HepG2 (cell line): ENCODE data around the gene NELFCD. TPM values are rescaled to one million over a fixed set of nuclear protein-coding genes. Genes with fewer than 3 reads are reported as not detected.

ENCODE experiments used
- AKAP8 ChIP-seq: sonication (generic); formaldehyde crosslinking; IDR thresholded peaks from 2 replicates; pipeline ENCODE4 v1.5.1; 2020; ENCODE audit warnings: mild to moderate bottlenecking, missing genetic modification reagents
- AKNA ChIP-seq: sonication (generic); formaldehyde crosslinking; IDR thresholded peaks from 2 replicates; pipeline ENCODE4 v1.4.0; 2020; ENCODE audit warnings: missing genetic modification reagents, borderline replicate concordance
- BRD4 ChIP-seq: sonication (generic); formaldehyde crosslinking; IDR thresholded peaks from 2 replicates; pipeline ENCODE4 v1.4.0; 2020; ENCODE audit warnings: missing genetic modification reagents
- HNRNPLL ChIP-seq: fragments of 200-400 bp; formaldehyde crosslinking; IDR thresholded peaks from 2 replicates; pipeline ENCODE4 v1.6.1; 2017; ENCODE audit warnings: mild to moderate bottlenecking, low read depth, low read length; ENCODE audit not compliant: poor library complexity, severe bottlenecking
- IRF9 ChIP-seq: sonication (generic); formaldehyde crosslinking; IDR thresholded peaks from 2 replicates; pipeline ENCODE4 v1.8.0; 2022; ENCODE audit warnings: missing genetic modification reagents, mild to moderate bottlenecking, borderline replicate concordance
- MED13 ChIP-seq: sonication (generic); formaldehyde crosslinking; IDR thresholded peaks from 2 replicates; pipeline ENCODE4 v1.5.0; 2020; ENCODE audit warnings: missing genetic modification reagents
- MXI1 ChIP-seq: IDR thresholded peaks from 3 replicates; pipeline ENCODE4 v1.6.1; 2012; ENCODE audit warnings: low read depth, low read length, inconsistent platforms, borderline replicate concordance
- TMF1 ChIP-seq: sonication (generic); formaldehyde crosslinking; IDR thresholded peaks from 2 replicates; pipeline ENCODE4 v1.8.1; 2022; ENCODE audit warnings: low read depth, missing genetic modification reagents
- U2AF2 ChIP-seq: fragments of 200-400 bp; formaldehyde crosslinking; IDR thresholded peaks from 2 replicates; pipeline ENCODE4 v1.6.1; 2017; ENCODE audit warnings: low read depth, mild to moderate bottlenecking, low read length
- ZNF414 ChIP-seq: sonication (generic); formaldehyde crosslinking; IDR thresholded peaks from 2 replicates; pipeline ENCODE4 v1.5.0; 2020; ENCODE audit warnings: missing genetic modification reagents
- ZNF468 ChIP-seq: sonication (generic); formaldehyde crosslinking; IDR thresholded peaks from 2 replicates; pipeline ENCODE4 v1.8.0; 2022; ENCODE audit warnings: mild to moderate bottlenecking, moderate library complexity, missing genetic modification reagents
- ZNF496 ChIP-seq: sonication (generic); formaldehyde crosslinking; IDR thresholded peaks from 2 replicates; pipeline ENCODE4 v1.8.1; 2023; ENCODE audit warnings: mild to moderate bottlenecking, moderate library complexity, missing genetic modification reagents; ENCODE audit not compliant: insufficient replicate concordance
- ZNF646 ChIP-seq: sonication (generic); formaldehyde crosslinking; IDR thresholded peaks from 2 replicates; pipeline ENCODE4 v1.9.0; 2021; ENCODE audit warnings: mild to moderate bottlenecking, missing genetic modification reagents
- ZNF772 ChIP-seq: sonication (generic); formaldehyde crosslinking; IDR thresholded peaks from 2 replicates; pipeline ENCODE4 v1.5.0; 2020; ENCODE audit warnings: mild to moderate bottlenecking, missing genetic modification reagents
- ZSCAN30 ChIP-seq: sonication (generic); formaldehyde crosslinking; IDR thresholded peaks from 2 replicates; pipeline ENCODE4 v1.5.0; 2020; ENCODE audit warnings: mild to moderate bottlenecking, missing genetic modification reagents
- polyA plus RNA-seq, 8 experiments: library from polyadenylated mRNA; depleted of rRNA in 3 of 8; stranded (reverse) in 7 of 8; unstranded in 1 of 8; fragments of >200 nt; fragmentation: Illumina TruSeq in 4 of 8; extraction: Trizol in 4 of 8; gene quantifications; 2 replicates each; pipeline versions ENCODE4 v1.2.1 to v1.2.3, GENCODE V29; 2011 to 2016; ENCODE audit warnings: low read depth in 4 of 8, missing spikeins in 1 of 8, mixed read lengths in 1 of 8; ENCODE audit not compliant: insufficient read depth in 1 of 8
- total RNA-seq, 5 experiments: library from RNA; depleted of rRNA; stranded (reverse); fragments of >200 nt; fragmentation: Illumina TruSeq; extraction: Trizol; gene quantifications; 2 replicates each; pipeline ENCODE4 v1.2.3, GENCODE V29; 2016; ENCODE audit warnings: low read depth in 1 of 5

Gene NELFCD
- total and polyA plus RNA-seq, 2 of the 13 experiments (the other 11 are each of a cell fraction or from before 2014, with no cell fraction given): 159 to 203 TPM

- peak; percentile 48; the same call in 1 of the 2 replicates for TF ChIP-seq ZNF414 (CRISPR knock-in tag)
- no peak for TF ChIP-seq AKNA (CRISPR knock-in tag)
- peak; percentile 79 for TF ChIP-seq HNRNPLL
- peak; percentile 97 for TF ChIP-seq BRD4
- TF ChIP-seq AKAP8: peak; percentile 83
- TF ChIP-seq U2AF2: peak; percentile 31; the same call in 1 of the 2 replicates
- TF ChIP-seq ZNF646: no peak; the same call in none of the 2 replicates
- peak; percentile 89; the same call in 2 of the 3 replicates for TF ChIP-seq MXI1
- peak; percentile 95 for TF ChIP-seq ZNF772
- TF ChIP-seq ZSCAN30 (CRISPR knock-in tag): no peak
- no peak for TF ChIP-seq ZNF496 (CRISPR knock-in tag)
- TF ChIP-seq TMF1 (CRISPR knock-in tag): peak; percentile 68
- no peak; the same call in 1 of the 2 replicates for TF ChIP-seq MED13 (CRISPR knock-in tag)
- peak; percentile 93 for TF ChIP-seq ZNF468 (CRISPR knock-in tag)
- TF ChIP-seq IRF9 (CRISPR knock-in tag): peak; percentile 96
Measured at GRCh38 chr20:59032023-59032712, 51.1 kb downstream of the NELFCD start, which contains the start of gene ATP5F1E (continued).
